ENCODE measurements around the gene ULBP1.
"Not testable (repeated sequence)": the region's sequence is repeated elsewhere in the genome, so short reads cannot be mapped to it uniquely, and the experiment has no call there.

Gene ULBP1

GRCh38 chr6:149967591-149967990, 3.8 kb downstream of the ULBP1 start:
- Histone ChIP-seq H3K9ac (ENCODE audit: low read length) (no peak overlapping the region), H2BK120ac (ENCODE audit: low read depth, low read length) (no peak overlapping the region), H3K4me2 (ENCODE audit: low read length) (no peak overlapping the region), H3K23ac (ENCODE audit: low read length) (no peak overlapping the region), H3K79me2 (ENCODE audit: control insufficient read depth, insufficient read depth, low read length) (no peaks in the 10 kb centered on the region), H2BK5ac (ENCODE audit: low read length) (no peak overlapping the region), H3K18ac (ENCODE audit: low read length) (no peak overlapping the region), H3K36me3 (ENCODE audit: control insufficient read depth, insufficient read depth, low read length) (no peaks in the 10 kb centered on the region), H3K27me3 (ENCODE audit: insufficient read depth, low read length, poor library complexity) (peaks cover 26% of the 10 kb centered on the region), H3K79me1 (ENCODE audit: low read length) (no peaks in the 10 kb centered on the region), H4K5ac (ENCODE audit: low read length) (no peak overlapping the region), H2AK5ac (ENCODE audit: low read length) (no peak overlapping the region), H2BK15ac (replicated peaks; ENCODE audit: low read depth) (no peak overlapping the region), H3K27ac (ENCODE audit: low read depth, low read length) (no peak overlapping the region), H3K4me3 (ENCODE audit: low read length) (no peak overlapping the region), H4K8ac (ENCODE audit: low read depth, low read length) (no peak overlapping the region), H3K4ac (ENCODE audit: low read depth, low read length) (no peak overlapping the region), H3K56ac (ENCODE audit: low read length) (no peak overlapping the region), H3K4me1 (ENCODE audit: control insufficient read depth, low read depth, low read length) (no peaks in the 10 kb centered on the region)
- WGBS (ENCODE audit: extremely low coverage, insufficient coverage, low lambda C conversion rate): no CpG with 5 or more reads among the region's 4 CpGs
- DNase-seq: no peak

GRCh38 chr6:149967999-149968398, 4.3 kb downstream of the ULBP1 start:
- not testable (repeated sequence) for H2BK5ac ChIP-seq (ENCODE audit: low read length); H3K4me1 ChIP-seq (ENCODE audit: control insufficient read depth, low read depth, low read length); H3K56ac ChIP-seq (ENCODE audit: low read length); H3K27ac ChIP-seq (ENCODE audit: low read depth, low read length); H3K4me2 ChIP-seq (ENCODE audit: low read length); H4K5ac ChIP-seq (ENCODE audit: low read length); H3K36me3 ChIP-seq (ENCODE audit: control insufficient read depth, insufficient read depth, low read length); H3K9ac ChIP-seq (ENCODE audit: low read length); H2BK120ac ChIP-seq (ENCODE audit: low read depth, low read length); H3K18ac ChIP-seq (ENCODE audit: low read length); H3K79me2 ChIP-seq (ENCODE audit: control insufficient read depth, insufficient read depth, low read length); DNase-seq; H2AK5ac ChIP-seq (ENCODE audit: low read length); H3K4me3 ChIP-seq (ENCODE audit: low read length); H3K4ac ChIP-seq (ENCODE audit: low read depth, low read length); H4K8ac ChIP-seq (ENCODE audit: low read depth, low read length); H3K79me1 ChIP-seq (ENCODE audit: low read length); H2BK15ac ChIP-seq (replicated peaks; ENCODE audit: low read depth); H3K23ac ChIP-seq (ENCODE audit: low read length)
- no CpG with 5 or more reads among the region's 2 CpGs for WGBS (ENCODE audit: extremely low coverage, insufficient coverage, low lambda C conversion rate)
- peaks cover 26% of the 10 kb centered on the region for H3K27me3 ChIP-seq (ENCODE audit: insufficient read depth, low read length, poor library complexity)

- no CpG with 5 or more reads among the region's 2 CpGs for WGBS (ENCODE audit: extremely low coverage, insufficient coverage, low lambda C conversion rate)
- H3K18ac ChIP-seq (ENCODE audit: low read length); H3K56ac ChIP-seq (ENCODE audit: low read length); H3K79me2 ChIP-seq (ENCODE audit: control insufficient read depth, insufficient read depth, low read length); H3K27ac ChIP-seq (ENCODE audit: low read depth, low read length); H4K5ac ChIP-seq (ENCODE audit: low read length); H2BK5ac ChIP-seq (ENCODE audit: low read length); H3K4me1 ChIP-seq (ENCODE audit: control insufficient read depth, low read depth, low read length); H4K8ac ChIP-seq (ENCODE audit: low read depth, low read length); H2AK5ac ChIP-seq (ENCODE audit: low read length); H3K23ac ChIP-seq (ENCODE audit: low read length); H3K4me3 ChIP-seq (ENCODE audit: low read length); H3K9ac ChIP-seq (ENCODE audit: low read length); H3K36me3 ChIP-seq (ENCODE audit: control insufficient read depth, insufficient read depth, low read length); H3K4ac ChIP-seq (ENCODE audit: low read depth, low read length); H3K79me1 ChIP-seq (ENCODE audit: low read length); H2BK15ac ChIP-seq (replicated peaks; ENCODE audit: low read depth); DNase-seq; H2BK120ac ChIP-seq (ENCODE audit: low read depth, low read length); H3K4me2 ChIP-seq (ENCODE audit: low read length): not testable (repeated sequence)
- peaks cover 26% of the 10 kb centered on the region for H3K27me3 ChIP-seq (ENCODE audit: insufficient read depth, low read length, poor library complexity)
Observed at GRCh38 chr6:149968909-149969308, 5.2 kb downstream of the ULBP1 start.

GRCh38 chr6:149969635-149970034, 5.9 kb downstream of the ULBP1 start:
- Histone ChIP-seq H2BK120ac (ENCODE audit: low read depth, low read length) (no peak overlapping the region), H3K4me1 (ENCODE audit: control insufficient read depth, low read depth, low read length) (no peaks in the 10 kb centered on the region), H2AK5ac (ENCODE audit: low read length) (no peak overlapping the region), H4K8ac (ENCODE audit: low read depth, low read length) (no peak overlapping the region), H4K5ac (ENCODE audit: low read length) (no peak overlapping the region), H3K9ac (ENCODE audit: low read length) (no peak overlapping the region), H3K27ac (ENCODE audit: low read depth, low read length) (no peak overlapping the region), H2BK15ac (replicated peaks; ENCODE audit: low read depth) (no peak overlapping the region), H3K27me3 (ENCODE audit: insufficient read depth, low read length, poor library complexity) (peaks cover 21% of the 10 kb centered on the region), H3K4ac (ENCODE audit: low read depth, low read length) (no peak overlapping the region), H3K23ac (ENCODE audit: low read length) (no peak overlapping the region), H3K79me2 (ENCODE audit: control insufficient read depth, insufficient read depth, low read length) (no peaks in the 10 kb centered on the region), H2BK5ac (ENCODE audit: low read length) (no peak overlapping the region), H3K4me2 (ENCODE audit: low read length) (no peak overlapping the region), H3K18ac (ENCODE audit: low read length) (no peak overlapping the region), H3K4me3 (ENCODE audit: low read length) (no peak overlapping the region), H3K79me1 (ENCODE audit: low read length) (no peaks in the 10 kb centered on the region), H3K56ac (ENCODE audit: low read length) (no peak overlapping the region), H3K36me3 (ENCODE audit: control insufficient read depth, insufficient read depth, low read length) (no peaks in the 10 kb centered on the region)
- DNase-seq: no peak
- no CpG with 5 or more reads among the region's 2 CpGs for WGBS (ENCODE audit: extremely low coverage, insufficient coverage, low lambda C conversion rate)

- not testable (repeated sequence) for DNase-seq; H3K79me1 ChIP-seq (ENCODE audit: low read length); H3K4me3 ChIP-seq (ENCODE audit: low read length); H3K56ac ChIP-seq (ENCODE audit: low read length); H3K9ac ChIP-seq (ENCODE audit: low read length); H2BK120ac ChIP-seq (ENCODE audit: low read depth, low read length); H3K4me1 ChIP-seq (ENCODE audit: control insufficient read depth, low read depth, low read length); H2AK5ac ChIP-seq (ENCODE audit: low read length); H3K27me3 ChIP-seq (ENCODE audit: insufficient read depth, low read length, poor library complexity); H3K27ac ChIP-seq (ENCODE audit: low read depth, low read length); H2BK5ac ChIP-seq (ENCODE audit: low read length); H3K4me2 ChIP-seq (ENCODE audit: low read length); H3K4ac ChIP-seq (ENCODE audit: low read depth, low read length); H4K5ac ChIP-seq (ENCODE audit: low read length); H3K36me3 ChIP-seq (ENCODE audit: control insufficient read depth, insufficient read depth, low read length); H3K23ac ChIP-seq (ENCODE audit: low read length); H3K79me2 ChIP-seq (ENCODE audit: control insufficient read depth, insufficient read depth, low read length); H4K8ac ChIP-seq (ENCODE audit: low read depth, low read length); H3K18ac ChIP-seq (ENCODE audit: low read length); H2BK15ac ChIP-seq (replicated peaks; ENCODE audit: low read depth)
- WGBS (ENCODE audit: extremely low coverage, insufficient coverage, low lambda C conversion rate): no CpG with 5 or more reads among the region's 6 CpGs
Observed at GRCh38 chr6:149974394-149974793, 10.7 kb downstream of the ULBP1 start.

- H2BK15ac ChIP-seq (replicated peaks; ENCODE audit: low read depth): no peak overlapping the region
- no peaks in the 10 kb centered on the region for H3K4me1 ChIP-seq (ENCODE audit: control insufficient read depth, low read depth, low read length)
- H3K4me2 ChIP-seq (ENCODE audit: low read length): no peak overlapping the region
- no peak overlapping the region for H3K27ac ChIP-seq (ENCODE audit: low read depth, low read length)
- WGBS (ENCODE audit: extremely low coverage, insufficient coverage, low lambda C conversion rate): no CpG with 5 or more reads among the region's 3 CpGs
- no peak overlapping the region for H3K56ac ChIP-seq (ENCODE audit: low read length)
- peaks cover 5% of the 10 kb centered on the region for H3K27me3 ChIP-seq (ENCODE audit: insufficient read depth, low read length, poor library complexity)
- no peaks in the 10 kb centered on the region for H3K79me1 ChIP-seq (ENCODE audit: low read length)
- no peak overlapping the region for H2BK120ac ChIP-seq (ENCODE audit: low read depth, low read length)
- no peak overlapping the region for H3K23ac ChIP-seq (ENCODE audit: low read length)
- H3K36me3 ChIP-seq (ENCODE audit: control insufficient read depth, insufficient read depth, low read length): no peaks in the 10 kb centered on the region
- H3K4ac ChIP-seq (ENCODE audit: low read depth, low read length): no peak overlapping the region
- H2AK5ac ChIP-seq (ENCODE audit: low read length): no peak overlapping the region
- no peak for DNase-seq
- no peak overlapping the region for H3K9ac ChIP-seq (ENCODE audit: low read length)
- H4K8ac ChIP-seq (ENCODE audit: low read depth, low read length): no peak overlapping the region
- H3K4me3 ChIP-seq (ENCODE audit: low read length): no peak overlapping the region
- H3K18ac ChIP-seq (ENCODE audit: low read length): no peak overlapping the region
- no peaks in the 10 kb centered on the region for H3K79me2 ChIP-seq (ENCODE audit: control insufficient read depth, insufficient read depth, low read length)
- no peak overlapping the region for H4K5ac ChIP-seq (ENCODE audit: low read length)
- no peak overlapping the region for H2BK5ac ChIP-seq (ENCODE audit: low read length)
Observed at GRCh38 chr6:149974825-149975224, 11.1 kb downstream of the ULBP1 start.

Measured in mesendoderm (in vitro differentiated cells).